NCI-H345 (cell line): ENCODE measurements around the gene TDRD10.
A peak's percentile ranks its signal among the peaks of the same experiment; 100 is the strongest.

Experiments
- DNase-seq: peaks from one replicate; lab custom pipeline; 2025; lab: John Stamatoyannopoulos, UW

The TDRD10 gene

DNA sequence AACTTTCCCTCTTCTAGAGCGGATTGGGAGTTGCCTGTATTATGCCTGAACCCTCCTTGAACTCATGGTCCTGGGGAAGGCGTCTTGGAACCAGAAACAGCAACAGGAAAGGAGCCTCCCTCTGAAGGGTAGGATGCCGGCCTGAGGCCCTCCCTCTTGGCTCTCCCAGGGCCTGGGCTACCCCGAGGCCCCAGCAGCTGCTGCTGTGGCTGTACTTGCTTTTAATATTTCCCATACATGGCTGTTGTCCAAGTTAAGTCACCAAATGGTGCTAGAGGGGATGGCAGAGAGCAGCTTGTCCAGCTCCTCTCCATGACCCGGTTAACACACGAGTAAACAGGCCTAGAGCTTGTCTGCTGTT lies 76.0 kb downstream of the TDRD10 start:
- no peak for DNase-seq

DNA sequence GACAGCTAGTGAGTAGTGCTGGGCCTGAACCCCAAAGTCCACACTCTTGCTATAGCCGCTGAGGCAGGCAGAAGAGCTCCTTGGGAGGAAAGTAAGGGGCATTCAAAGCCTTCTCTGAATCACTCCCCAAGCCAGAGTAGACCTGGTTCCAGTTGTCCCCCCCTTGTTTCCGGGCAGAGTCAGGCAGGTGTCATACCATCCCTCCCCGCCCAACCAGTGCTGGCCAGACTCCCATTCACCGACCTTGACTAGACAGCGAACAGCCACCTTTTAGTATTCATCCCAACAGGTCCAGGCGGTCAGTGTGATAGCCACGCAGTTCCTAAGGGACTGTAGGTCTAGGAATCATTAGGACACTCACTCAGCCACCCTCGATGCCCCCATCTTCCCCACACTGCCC lies 77.4 kb downstream of the TDRD10 start:
- DNase-seq: no peak

DNA sequence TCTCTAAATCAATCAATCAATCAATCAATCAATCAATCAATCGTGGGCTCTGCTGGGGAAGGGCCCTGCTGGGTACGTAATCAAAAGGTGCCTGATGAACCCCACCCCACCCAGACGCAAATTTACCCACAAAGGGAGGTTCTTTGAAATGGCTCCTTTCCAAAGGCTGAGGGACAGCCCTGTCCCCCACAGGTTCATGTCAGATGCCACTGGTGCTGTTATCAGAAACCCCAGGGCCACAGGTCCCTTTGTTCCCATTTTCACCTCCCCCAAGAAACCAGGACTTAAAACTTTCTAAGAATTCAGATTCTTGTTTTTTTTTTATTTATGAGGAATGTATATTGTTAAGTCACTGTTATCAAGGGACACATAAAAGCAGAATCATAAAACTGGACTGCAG lies 79.7 kb downstream of the TDRD10 start:
- no peak for DNase-seq

DNA sequence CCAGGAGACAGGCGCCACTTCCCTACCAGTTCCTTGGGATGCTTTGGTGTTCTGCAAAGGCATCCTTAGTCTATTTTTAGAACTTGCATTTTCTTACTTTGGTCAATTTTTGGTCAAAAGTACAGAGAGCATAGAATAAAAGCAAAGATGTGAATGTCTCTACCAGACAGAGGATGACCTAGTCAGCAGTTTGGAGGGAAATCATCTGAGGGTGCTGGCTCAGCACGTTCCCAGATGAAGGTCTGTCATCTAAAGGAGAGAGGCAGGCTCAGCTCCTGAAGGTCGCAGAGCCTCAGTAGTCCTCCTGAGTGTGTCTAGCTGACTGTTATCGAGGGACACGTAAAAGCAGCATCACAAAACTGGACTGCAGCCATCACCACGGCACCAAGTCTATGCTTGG lies 80.9 kb downstream of the TDRD10 start:
- no peak for DNase-seq

DNA sequence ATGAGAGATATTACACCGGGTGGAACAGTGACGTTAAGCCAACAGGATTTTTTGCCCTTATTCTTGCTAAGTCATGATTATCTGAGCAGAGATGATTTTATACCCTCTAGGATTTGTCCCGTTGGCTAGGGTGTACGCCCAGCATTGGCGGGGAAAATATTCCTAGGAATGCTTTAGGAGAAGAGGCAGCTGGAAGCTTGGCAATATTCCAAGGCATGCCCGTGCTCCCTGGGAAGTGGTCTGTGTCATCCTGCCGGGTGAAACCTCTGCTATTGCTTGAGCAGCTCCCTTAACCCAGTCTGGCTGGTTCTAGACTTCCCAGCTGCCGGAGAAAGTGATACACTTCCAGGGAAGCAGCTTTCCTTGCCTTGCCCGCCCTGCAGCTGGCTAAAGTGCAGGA lies 81.8 kb downstream of the TDRD10 start:
- DNase-seq: peak; percentile 31

DNA sequence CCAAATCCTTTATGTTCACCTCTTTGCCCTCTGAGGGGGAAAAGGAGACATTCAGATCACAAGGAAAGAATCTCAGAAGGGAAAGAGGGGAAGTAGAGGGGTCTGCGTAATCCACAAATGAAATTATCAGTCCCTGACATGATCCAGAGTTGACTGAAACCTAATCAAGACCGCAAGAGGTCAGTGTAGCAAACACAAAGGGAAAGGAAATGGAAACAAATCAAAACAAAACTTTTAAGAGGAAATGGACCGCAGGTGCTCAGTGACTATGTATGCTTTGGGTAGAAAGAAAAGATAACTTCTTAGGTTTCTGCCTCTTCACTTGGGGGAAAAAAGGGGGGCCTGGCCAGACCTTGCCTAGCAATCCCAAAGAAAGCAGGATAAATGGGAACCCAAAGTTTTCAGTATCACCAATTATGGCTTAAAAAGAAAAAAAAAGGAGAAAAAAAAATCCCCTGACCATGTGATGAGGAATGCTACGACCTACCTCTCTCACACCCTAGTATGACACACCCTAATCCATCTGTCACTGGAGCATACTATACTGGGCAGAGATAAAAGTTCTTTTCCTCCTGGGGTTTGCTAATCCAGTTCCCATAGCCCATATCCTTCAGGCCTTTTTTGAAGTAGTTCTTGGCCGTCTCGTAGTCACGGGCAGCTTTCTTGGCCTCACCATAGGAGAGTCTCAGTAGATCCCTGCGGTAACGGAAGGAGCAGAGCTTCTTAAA lies 82.4 kb downstream of the TDRD10 start:
- no peak for DNase-seq

DNA sequence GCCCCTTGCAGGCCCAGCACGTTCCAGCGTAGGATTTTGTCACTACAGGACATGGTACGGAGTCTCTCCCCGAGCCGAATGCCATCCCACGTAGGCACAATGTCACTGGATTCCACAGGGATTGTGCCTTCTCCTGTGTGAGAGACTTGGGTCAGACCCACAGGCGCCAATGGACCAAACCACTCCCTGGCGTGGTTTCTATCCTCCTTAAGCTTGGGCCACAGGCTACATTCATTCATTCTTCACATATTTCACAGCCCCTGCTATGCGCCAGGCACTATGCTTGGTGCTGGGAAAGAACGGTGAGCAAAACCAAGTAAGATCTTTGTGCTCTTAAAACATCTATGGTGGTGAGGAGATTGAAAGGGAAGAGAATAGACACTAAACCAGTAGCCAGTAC lies 84.2 kb downstream of the TDRD10 start:
- no peak for DNase-seq

DNA sequence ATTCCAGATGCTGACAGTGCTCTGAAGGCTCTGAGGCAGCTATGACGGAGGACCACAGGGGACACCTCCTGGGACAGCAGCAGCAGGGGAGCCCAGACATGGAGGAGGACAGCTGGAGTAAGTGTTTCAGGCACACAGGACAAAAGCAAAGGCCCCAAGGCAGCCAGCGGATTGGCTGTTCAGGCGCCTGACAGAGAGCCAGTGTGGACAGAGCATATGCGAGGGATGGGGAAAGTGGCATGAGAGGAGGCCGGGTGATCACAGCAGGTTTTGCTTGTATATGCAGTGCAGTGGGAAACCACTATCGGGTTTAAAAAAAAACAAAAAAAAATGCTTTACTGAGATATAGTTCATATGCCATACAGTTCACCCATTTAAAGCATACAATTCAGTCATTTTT lies 84.6 kb downstream of the TDRD10 start:
- no peak for DNase-seq

DNA sequence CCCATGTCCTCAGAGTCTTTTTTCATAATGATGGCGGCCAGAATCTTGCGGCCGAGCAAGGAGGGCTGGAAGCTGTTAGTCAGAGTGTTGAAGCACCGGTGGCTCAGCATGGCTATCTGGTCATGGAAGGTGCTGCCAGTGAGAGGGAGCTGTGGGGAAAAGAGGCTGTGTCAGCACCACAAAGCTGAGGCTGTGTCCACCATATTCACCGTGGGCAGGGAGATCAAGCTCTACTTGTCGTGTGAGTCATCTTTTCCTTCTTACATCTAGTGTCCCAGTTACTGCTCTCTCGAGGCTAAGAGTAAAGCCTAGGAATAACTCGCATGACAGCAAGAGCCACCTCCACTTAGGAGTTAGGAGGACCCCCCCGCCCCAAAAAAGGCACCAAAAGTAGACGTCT lies 87.8 kb downstream of the TDRD10 start:
- DNase-seq: no peak

DNA sequence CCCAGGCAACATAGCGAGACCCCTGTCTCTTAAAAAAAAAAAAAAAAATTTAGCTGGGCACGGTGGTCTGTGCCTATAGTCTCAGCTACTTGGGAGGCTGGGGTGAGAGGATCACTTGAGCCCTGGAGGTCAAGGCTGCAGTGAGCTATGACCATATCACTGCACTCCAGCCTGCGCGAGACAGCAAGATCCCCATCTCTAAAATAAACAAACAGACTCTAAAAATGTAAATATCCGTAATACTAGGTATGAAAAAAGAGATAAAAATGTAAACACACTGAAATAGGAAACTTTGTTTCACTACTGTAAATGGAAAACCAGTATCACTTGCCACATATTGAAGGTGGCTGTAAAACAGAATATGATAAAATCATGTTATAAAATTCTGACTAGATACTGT lies 88.7 kb downstream of the TDRD10 start:
- no peak for DNase-seq

DNA sequence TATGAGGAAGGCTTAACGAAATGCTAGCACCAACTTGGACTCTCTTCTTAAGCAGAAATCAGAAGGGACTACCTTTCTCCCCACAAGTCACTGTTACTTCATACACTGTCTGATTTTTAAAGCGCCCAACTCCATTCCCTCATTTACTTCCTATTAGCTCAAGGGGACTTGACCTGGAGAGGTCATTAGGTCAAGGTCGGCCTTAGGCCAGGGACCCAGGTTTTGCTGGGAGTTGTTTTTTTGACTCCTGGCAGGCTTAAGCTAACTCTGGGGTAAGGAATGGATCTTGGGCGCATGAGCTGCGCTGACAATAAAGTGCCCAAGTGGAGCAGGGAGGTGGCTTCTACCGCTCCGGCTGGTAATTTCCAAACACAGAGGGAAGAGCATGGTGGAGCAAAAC lies 89.2 kb downstream of the TDRD10 start:
- no peak for DNase-seq

DNA sequence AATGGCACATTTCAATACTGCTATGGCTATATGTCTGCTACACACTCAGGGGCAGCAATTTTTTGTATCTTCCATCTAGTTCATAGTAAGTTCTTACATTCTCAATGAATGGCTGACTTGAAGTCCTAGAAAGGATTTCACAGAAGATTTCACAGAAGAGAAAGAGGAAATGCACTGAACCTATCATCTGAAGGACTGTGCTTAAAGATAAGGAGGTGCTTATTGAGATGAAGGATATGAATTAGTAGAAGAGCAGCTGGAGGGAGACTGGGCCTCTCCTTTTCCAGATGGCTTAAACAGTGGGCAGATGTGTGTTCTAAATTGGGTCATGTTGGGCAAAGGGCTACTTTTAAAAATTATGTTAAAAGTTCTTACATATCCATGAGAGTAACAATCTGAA lies 91.4 kb downstream of the TDRD10 start:
- no peak for DNase-seq

DNA sequence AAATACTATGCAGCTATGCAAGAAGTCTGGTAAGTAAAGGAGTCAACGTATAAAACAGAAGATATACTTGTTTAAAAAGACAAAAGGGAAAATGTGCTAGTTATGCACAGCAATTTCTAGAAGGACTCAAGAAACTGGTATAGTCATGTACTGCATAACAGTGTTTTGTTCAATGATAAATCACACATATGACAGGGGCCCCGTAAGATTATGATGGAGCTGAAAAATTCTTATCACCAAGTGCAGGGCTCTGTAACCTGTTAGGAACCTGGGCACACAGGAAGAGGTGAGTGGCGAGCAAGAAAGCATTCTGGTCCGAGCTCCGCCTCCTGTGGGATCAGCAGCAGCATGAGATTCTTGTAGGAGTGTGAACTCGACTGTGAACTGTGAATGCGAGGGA lies 92.8 kb downstream of the TDRD10 start:
- DNase-seq: no peak

DNA sequence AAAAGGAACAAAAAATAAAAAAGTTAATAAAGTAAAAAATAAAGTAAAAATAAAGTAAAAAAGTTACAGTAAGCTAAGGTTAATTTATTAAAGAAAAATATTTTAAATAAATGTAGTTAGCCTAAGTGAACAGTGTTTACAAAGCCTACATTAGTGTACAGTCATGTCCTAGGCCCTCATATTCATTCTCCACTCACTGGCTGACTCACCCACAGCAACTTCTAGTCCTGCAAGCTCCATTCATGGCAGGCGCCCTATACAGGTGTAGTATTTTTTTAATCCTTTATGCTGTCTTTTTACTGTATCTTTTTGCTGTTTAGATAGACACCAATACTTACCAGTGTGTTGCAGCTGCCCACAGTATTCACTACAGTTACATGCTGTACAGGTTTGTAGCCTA lies 93.6 kb downstream of the TDRD10 start:
- no peak for DNase-seq
